ENCODE data around the gene TPRG1L.

DNA sequence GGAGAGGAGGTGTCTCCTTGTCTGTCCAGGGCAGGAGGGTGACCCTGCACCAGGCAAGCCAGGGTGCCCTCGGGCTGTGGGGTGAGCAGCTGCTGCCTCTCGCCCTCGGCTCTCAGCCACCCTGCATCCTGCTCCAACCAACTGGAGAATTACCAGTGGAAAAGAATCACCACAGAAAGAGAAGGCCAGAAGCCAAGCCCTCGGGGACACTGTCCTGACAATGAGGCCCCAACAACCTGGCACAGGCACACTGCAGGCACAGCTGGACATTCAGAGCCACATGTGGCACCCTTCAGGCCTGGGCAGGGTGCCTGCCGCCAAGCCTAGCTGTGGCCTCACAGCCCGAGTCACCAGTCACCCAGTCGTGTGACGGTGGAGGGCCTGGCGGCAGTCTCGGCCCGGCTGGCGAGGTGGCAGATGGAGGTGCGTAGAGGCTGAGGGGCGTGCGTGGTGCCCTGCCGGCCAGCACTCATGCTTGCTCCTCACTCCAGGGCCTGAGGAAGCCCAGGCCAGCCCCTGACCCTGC is 25.5 kb upstream of the TPRG1L start:
- TF ChIP-seq POLR2AphosphoS5 (IDR thresholded peaks at IDR 0.05; ENCODE audit: low read depth, low read length): no peak
- TF ChIP-seq, protein P1, sequence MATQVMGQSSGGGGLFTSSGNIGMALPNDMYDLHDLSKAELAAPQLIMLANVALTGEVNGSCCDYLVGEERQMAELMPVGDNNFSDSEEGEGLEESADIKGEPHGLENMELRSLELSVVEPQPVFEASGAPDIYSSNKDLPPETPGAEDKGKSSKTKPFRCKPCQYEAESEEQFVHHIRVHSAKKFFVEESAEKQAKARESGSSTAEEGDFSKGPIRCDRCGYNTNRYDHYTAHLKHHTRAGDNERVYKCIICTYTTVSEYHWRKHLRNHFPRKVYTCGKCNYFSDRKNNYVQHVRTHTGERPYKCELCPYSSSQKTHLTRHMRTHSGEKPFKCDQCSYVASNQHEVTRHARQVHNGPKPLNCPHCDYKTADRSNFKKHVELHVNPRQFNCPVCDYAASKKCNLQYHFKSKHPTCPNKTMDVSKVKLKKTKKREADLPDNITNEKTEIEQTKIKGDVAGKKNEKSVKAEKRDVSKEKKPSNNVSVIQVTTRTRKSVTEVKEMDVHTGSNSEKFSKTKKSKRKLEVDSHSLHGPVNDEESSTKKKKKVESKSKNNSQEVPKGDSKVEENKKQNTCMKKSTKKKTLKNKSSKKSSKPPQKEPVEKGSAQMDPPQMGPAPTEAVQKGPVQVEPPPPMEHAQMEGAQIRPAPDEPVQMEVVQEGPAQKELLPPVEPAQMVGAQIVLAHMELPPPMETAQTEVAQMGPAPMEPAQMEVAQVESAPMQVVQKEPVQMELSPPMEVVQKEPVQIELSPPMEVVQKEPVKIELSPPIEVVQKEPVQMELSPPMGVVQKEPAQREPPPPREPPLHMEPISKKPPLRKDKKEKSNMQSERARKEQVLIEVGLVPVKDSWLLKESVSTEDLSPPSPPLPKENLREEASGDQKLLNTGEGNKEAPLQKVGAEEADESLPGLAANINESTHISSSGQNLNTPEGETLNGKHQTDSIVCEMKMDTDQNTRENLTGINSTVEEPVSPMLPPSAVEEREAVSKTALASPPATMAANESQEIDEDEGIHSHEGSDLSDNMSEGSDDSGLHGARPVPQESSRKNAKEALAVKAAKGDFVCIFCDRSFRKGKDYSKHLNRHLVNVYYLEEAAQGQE (IDR thresholded peaks at IDR 0.05; ENCODE audit: insufficient read depth in 1 of 2, low read depth in 2 of 2, low read length in 2 of 2): no peak

All from PFSK-1 (cell line).